ENCODE data around the gene OPTC. TPM values are rescaled to one million over a fixed set of nuclear protein-coding genes. Genes with fewer than 3 reads are reported as not detected.
A peak's percentile ranks its signal among the peaks of the same experiment; 100 is the strongest.

The OPTC gene
- total RNA-seq, 4 donors from 2014 or later = not detected

- ATAC-seq (ENCODE audit: low FRiP score) (no peak), DNase-seq (ENCODE audit: low spot score) (no peak)
- TF ChIP-seq CTCF (IDR thresholded peaks at IDR 0.05) = no peak
Measured at GRCh38 chr1:203478986-203479385, 15.0 kb upstream of the OPTC start.

DNA sequence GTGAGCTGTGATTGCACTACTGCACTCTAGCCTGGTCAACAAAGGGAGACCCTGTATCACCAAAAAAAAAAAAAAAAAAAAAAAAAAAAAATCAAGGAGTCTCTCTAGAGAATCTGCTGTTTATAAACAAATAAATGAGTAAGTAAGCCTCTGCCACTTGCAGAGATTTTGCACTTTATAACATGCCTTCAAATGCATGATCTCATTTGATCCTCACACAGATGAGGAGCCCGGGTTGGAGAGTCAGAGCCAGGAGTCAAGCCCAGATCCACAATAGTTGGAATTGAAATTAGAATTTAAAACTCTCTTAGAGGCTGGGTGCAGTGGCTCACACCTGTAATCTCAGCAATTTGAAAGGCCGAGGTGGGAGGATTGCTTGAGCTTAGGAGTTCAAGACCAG lies 14.3 kb upstream of the OPTC start:
- ATAC-seq (ENCODE audit: low FRiP score) (no peak), DNase-seq (ENCODE audit: low spot score) (no peak)
- TF ChIP-seq CTCF (IDR thresholded peaks at IDR 0.05) = no peak

DNA sequence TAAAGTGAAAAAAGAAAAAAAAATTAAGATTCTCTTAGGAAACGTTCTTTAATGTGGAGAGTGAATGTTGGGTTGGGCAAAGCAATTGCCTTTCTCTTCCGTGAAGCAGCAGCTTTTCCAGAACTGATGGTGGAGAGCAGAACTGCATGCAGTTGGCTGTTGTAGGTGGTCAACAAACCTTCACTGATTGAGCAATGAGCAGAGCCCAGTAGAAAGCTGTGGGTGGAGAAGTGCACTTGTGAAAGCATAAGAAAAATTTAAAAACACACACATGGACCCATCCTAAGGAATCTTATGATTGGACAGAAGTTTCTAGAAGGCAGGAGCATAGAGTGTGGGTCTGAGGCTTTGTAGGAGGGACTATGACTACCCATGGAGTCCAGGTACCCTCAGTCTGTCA lies 13.9 kb upstream of the OPTC start:
- peak; percentile 59 for ATAC-seq (ENCODE audit: low FRiP score)
- no peak for TF ChIP-seq CTCF (IDR thresholded peaks at IDR 0.05)
- no peak for DNase-seq (ENCODE audit: low spot score)

- DNase-seq (ENCODE audit: low spot score) (peak; percentile 44), ATAC-seq (ENCODE audit: low FRiP score) (peak; percentile 79)
Measured at GRCh38 chr1:203480525-203481084, 13.3 kb upstream of the OPTC start.

DNA sequence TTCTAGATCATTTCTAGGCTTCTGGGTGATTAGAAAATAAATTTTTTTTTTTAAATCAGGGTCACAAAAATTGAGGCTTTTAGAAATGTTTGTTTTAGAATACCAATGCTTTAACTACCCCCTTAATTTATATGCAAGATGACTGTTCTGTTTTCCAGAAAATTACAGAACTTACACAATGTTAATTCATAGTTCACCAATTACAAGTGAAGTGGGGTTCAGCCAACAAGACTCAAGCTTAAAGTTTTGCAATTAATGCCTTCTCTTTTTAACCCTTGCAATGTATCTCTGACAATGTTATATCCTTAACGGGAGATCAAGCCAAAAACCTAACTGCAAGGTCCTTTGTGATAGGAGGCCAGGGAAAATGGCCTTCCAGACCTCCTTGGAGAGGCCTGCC lies 12.8 kb upstream of the OPTC start:
- no peak for TF ChIP-seq CTCF (IDR thresholded peaks at IDR 0.05)
- no peak for DNase-seq (ENCODE audit: low spot score)
- ATAC-seq (ENCODE audit: low FRiP score) = no peak

More at GRCh38 chr1:203480525-203481084, 13.3 kb upstream of the OPTC start:
- no peak for TF ChIP-seq CTCF (IDR thresholded peaks at IDR 0.05)

- no peak for DNase-seq (ENCODE audit: low spot score)
- no peak for TF ChIP-seq CTCF (IDR thresholded peaks at IDR 0.05)
- peak; percentile 17 for ATAC-seq (ENCODE audit: low FRiP score)
Measured at GRCh38 chr1:203486618-203487370, 7.2 kb upstream of the OPTC start.

GRCh38 chr1:203488539-203488938 lies 5.4 kb upstream of the OPTC start:
- ATAC-seq (ENCODE audit: low FRiP score) (no peak), DNase-seq (ENCODE audit: low spot score) (no peak)
- no peak for TF ChIP-seq CTCF (IDR thresholded peaks at IDR 0.05)

Data from omental fat pad (tissue), 4 donors.